Measurements from ENCODE around the gene PAX1.

Gene PAX1

DNA sequence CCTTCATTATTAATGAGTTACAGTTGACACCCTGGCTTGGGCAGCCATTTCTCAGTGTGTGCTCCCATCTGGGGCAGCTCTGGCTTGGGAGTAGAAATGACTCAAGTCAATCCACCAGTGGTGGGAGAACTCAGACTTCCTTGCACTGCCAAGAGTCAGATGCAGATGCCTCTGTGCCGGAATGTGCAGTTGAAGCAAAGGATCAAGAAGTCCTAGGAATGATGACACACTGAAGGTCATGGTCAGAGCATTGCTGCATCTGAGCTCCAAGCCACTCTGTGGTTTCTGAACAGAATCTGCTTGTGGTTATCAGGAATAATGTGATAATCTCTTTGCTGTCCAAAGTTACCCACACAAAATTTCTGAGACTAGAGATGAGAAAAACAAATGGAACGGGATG, 19.5 kb upstream of the PAX1 start:
- TF ChIP-seq NFIC (IDR thresholded peaks at IDR 0.05), result no peak
- TF ChIP-seq, protein P1, sequence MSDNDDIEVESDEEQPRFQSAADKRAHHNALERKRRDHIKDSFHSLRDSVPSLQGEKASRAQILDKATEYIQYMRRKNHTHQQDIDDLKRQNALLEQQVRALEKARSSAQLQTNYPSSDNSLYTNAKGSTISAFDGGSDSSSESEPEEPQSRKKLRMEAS (IDR thresholded peaks at IDR 0.05), result no peak
- no peak for TF ChIP-seq CEBPB (IDR thresholded peaks at IDR 0.05)
- no peak for TF ChIP-seq EP300 (IDR thresholded peaks at IDR 0.05; ENCODE audit: borderline replicate concordance)
- no peak for TF ChIP-seq TCF12 (IDR thresholded peaks at IDR 0.05; ENCODE audit: low read depth)
- TF ChIP-seq TEAD4 (IDR thresholded peaks at IDR 0.05), result no peak
- no peak for TF ChIP-seq CREB1 (IDR thresholded peaks at IDR 0.05; ENCODE audit: low read depth)
- TF ChIP-seq TAF1 (IDR thresholded peaks at IDR 0.05; ENCODE audit: low read depth), result no peak
- no peak for TF ChIP-seq RAD21 (IDR thresholded peaks at IDR 0.05; ENCODE audit: low read depth)
- TF ChIP-seq FOXM1 (IDR thresholded peaks at IDR 0.05; ENCODE audit: borderline replicate concordance, low read depth), result no peak
- TF ChIP-seq, protein P2, sequence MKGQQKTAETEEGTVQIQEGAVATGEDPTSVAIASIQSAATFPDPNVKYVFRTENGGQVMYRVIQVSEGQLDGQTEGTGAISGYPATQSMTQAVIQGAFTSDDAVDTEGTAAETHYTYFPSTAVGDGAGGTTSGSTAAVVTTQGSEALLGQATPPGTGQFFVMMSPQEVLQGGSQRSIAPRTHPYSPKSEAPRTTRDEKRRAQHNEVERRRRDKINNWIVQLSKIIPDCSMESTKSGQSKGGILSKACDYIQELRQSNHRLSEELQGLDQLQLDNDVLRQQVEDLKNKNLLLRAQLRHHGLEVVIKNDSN (IDR thresholded peaks at IDR 0.05), result no peak
- TF ChIP-seq, protein P3, sequence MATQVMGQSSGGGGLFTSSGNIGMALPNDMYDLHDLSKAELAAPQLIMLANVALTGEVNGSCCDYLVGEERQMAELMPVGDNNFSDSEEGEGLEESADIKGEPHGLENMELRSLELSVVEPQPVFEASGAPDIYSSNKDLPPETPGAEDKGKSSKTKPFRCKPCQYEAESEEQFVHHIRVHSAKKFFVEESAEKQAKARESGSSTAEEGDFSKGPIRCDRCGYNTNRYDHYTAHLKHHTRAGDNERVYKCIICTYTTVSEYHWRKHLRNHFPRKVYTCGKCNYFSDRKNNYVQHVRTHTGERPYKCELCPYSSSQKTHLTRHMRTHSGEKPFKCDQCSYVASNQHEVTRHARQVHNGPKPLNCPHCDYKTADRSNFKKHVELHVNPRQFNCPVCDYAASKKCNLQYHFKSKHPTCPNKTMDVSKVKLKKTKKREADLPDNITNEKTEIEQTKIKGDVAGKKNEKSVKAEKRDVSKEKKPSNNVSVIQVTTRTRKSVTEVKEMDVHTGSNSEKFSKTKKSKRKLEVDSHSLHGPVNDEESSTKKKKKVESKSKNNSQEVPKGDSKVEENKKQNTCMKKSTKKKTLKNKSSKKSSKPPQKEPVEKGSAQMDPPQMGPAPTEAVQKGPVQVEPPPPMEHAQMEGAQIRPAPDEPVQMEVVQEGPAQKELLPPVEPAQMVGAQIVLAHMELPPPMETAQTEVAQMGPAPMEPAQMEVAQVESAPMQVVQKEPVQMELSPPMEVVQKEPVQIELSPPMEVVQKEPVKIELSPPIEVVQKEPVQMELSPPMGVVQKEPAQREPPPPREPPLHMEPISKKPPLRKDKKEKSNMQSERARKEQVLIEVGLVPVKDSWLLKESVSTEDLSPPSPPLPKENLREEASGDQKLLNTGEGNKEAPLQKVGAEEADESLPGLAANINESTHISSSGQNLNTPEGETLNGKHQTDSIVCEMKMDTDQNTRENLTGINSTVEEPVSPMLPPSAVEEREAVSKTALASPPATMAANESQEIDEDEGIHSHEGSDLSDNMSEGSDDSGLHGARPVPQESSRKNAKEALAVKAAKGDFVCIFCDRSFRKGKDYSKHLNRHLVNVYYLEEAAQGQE (IDR thresholded peaks at IDR 0.05; ENCODE audit: low read depth), result no peak
- TF ChIP-seq EGR1 (IDR thresholded peaks at IDR 0.05), result no peak
- TF ChIP-seq ZBTB7A (IDR thresholded peaks at IDR 0.05; ENCODE audit: low read depth), result no peak
- TF ChIP-seq YY1 (IDR thresholded peaks at IDR 0.05; ENCODE audit: low read depth), result no peak

DNA sequence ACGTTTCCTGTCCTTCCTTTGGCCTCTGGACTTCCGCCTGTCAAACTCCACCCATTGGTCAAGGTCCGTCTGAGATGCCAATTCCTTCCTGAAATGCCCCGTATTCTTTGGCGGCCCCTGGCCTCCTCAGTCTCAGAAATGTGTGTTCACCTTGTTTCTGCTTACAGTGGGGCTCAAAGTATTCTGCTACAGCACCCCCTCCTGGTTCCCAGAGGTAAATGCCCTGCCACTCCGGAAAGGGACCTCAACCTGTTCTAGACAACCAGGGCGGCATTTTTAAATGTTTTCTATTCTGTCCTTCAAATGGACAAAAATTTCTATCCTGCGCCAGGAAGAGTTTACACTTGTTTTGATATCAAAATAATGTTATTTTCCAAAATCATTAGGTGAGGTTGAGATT, 12.1 kb upstream of the PAX1 start:
- no peak for TF ChIP-seq RAD21 (IDR thresholded peaks at IDR 0.05; ENCODE audit: low read depth)

DNA sequence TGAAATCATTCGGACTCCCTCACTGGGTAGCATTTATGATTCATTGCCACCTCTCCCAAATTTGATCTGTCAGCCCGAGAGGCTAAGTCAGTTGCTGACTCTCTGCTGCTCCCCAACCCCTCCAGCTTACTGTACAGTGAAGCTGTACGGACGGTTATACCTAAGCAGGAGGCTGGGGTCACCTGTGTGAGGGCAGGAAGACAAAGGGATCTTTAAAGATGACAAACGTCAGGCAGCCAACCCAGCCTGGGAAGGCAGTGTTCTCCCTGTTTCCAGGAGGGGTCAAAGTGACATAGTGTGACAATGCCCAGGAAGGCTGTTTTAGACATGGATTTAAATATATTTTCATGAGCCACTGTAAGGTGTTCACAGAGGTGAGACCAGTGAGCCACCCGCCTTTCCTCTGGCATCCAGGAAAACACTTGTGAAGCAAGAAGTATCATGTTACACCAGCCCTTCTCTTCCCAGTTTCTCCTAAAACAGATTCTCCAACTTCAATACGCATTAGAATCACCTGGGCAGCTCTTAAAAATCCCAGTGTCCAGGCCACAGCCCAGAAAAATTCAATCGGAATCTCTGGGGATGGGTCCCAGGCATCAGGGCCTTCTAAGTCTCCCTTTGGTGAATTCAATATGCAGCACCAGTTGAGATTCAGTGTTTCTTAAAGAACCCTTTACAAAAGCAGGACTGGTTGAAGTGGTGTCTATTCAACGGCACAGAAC, 6.8 kb upstream of the PAX1 start:
- TF ChIP-seq ZBTB7A (IDR thresholded peaks at IDR 0.05; ENCODE audit: low read depth) (no peak), YY1 (IDR thresholded peaks at IDR 0.05; ENCODE audit: low read depth) (no peak), CREB1 (IDR thresholded peaks at IDR 0.05; ENCODE audit: low read depth) (no peak), NFIC (IDR thresholded peaks at IDR 0.05) (no peak), TEAD4 (IDR thresholded peaks at IDR 0.05) (no peak), TCF12 (IDR thresholded peaks at IDR 0.05; ENCODE audit: low read depth) (no peak), TAF1 (IDR thresholded peaks at IDR 0.05; ENCODE audit: low read depth) (no peak), FOXM1 (IDR thresholded peaks at IDR 0.05; ENCODE audit: borderline replicate concordance, low read depth) (no peak), EGR1 (IDR thresholded peaks at IDR 0.05) (no peak), RAD21 (IDR thresholded peaks at IDR 0.05; ENCODE audit: low read depth) (no peak), CEBPB (IDR thresholded peaks at IDR 0.05) (no peak), EP300 (IDR thresholded peaks at IDR 0.05; ENCODE audit: borderline replicate concordance) (no peak)
- TF ChIP-seq, protein P3 (IDR thresholded peaks at IDR 0.05; ENCODE audit: low read depth), result no peak
- TF ChIP-seq, protein P2 (IDR thresholded peaks at IDR 0.05), result no peak
- TF ChIP-seq, protein P1 (IDR thresholded peaks at IDR 0.05), result no peak

DNA sequence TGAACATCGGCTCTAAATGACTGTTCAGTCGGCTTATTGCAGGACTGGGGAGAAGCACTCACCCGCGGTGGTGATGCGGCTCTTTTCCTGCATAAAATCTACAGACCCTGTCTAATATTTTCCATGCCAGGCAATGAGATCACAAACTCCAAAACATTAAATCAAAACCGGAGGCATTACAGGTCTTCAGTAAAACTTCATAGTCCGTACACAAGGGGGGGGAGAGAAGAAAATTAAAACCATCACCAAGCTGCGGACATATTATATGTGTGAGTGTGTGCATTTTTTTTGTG, 6.3 kb upstream of the PAX1 start:
- TF ChIP-seq EP300 (IDR thresholded peaks at IDR 0.05; ENCODE audit: borderline replicate concordance) (no peak), YY1 (IDR thresholded peaks at IDR 0.05; ENCODE audit: low read depth) (no peak), CEBPB (IDR thresholded peaks at IDR 0.05) (no peak), TCF12 (IDR thresholded peaks at IDR 0.05; ENCODE audit: low read depth) (no peak), TAF1 (IDR thresholded peaks at IDR 0.05; ENCODE audit: low read depth) (no peak)
- TF ChIP-seq, protein P3 (IDR thresholded peaks at IDR 0.05; ENCODE audit: low read depth), result no peak
- TF ChIP-seq, protein P2 (IDR thresholded peaks at IDR 0.05), result no peak

Measured in Ishikawa (cell line).